ENCODE results near the gene OR13A1. TPM values are rescaled to one million over a fixed set of nuclear protein-coding genes. Genes with fewer than 3 reads are reported as not detected.
"Not testable (repeated sequence)": the region's sequence is repeated elsewhere in the genome, so short reads cannot be mapped to it uniquely, and the experiment has no call there.

Gene OR13A1
- total and polyA plus RNA-seq, 4 donors, result 0.15 to 0.31 (median 0.28) TPM; not detected in 1

DNA sequence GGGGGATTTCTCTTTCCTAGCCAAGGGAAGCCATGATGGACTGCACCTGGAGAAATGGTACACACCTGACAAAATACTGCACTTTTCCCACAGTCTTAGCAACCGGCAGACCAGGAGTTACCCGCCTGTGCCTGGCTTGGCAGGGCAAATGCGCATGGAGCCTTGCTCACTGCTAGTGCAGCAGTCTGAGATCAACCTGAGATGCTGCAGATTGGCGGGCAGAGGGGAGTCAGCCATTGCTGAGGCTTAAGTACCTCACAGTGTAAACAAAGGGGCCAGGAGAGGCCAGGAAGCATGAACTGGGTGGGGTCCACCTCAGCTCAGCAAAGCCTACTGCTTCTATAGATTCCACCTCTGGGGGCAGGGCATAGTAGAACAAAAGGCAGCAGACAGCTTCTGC, 49.4 kb downstream of the OR13A1 start:
- H3K9me3 ChIP-seq (ENCODE audit: control insufficient read depth in 4 of 4, insufficient read depth in 3 of 4, low read length in 3 of 4), result peaks cover 0 to 14% (median 0%) of the 10 kb centered on the region in 4 donors
- H3K4me3 ChIP-seq, result no peak overlapping the region
- H3K27me3 ChIP-seq (ENCODE audit: control insufficient read depth in 3 of 3, insufficient read depth in 3 of 3, low read length in 2 of 3), result no peaks in the 10 kb centered on the region
- no peaks in the 10 kb centered on the region for H3K4me1 ChIP-seq (ENCODE audit: control insufficient read depth in 5 of 5, insufficient read depth in 5 of 5, low read length in 5 of 5)
- no peak for DNase-seq
- H3K36me3 ChIP-seq (ENCODE audit: control insufficient read depth in 4 of 4, insufficient read depth in 4 of 4, low read length in 4 of 4), result no peaks in the 10 kb centered on the region
- TF ChIP-seq, protein P1, sequence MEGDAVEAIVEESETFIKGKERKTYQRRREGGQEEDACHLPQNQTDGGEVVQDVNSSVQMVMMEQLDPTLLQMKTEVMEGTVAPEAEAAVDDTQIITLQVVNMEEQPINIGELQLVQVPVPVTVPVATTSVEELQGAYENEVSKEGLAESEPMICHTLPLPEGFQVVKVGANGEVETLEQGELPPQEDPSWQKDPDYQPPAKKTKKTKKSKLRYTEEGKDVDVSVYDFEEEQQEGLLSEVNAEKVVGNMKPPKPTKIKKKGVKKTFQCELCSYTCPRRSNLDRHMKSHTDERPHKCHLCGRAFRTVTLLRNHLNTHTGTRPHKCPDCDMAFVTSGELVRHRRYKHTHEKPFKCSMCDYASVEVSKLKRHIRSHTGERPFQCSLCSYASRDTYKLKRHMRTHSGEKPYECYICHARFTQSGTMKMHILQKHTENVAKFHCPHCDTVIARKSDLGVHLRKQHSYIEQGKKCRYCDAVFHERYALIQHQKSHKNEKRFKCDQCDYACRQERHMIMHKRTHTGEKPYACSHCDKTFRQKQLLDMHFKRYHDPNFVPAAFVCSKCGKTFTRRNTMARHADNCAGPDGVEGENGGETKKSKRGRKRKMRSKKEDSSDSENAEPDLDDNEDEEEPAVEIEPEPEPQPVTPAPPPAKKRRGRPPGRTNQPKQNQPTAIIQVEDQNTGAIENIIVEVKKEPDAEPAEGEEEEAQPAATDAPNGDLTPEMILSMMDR (IDR thresholded peaks at IDR 0.05; ENCODE audit: control extremely low read depth, extremely low read depth), result no peak
- no peak overlapping the region for H3K27ac ChIP-seq (ENCODE audit: low read depth in 1 of 2, low read length in 1 of 2)
- no peak for ATAC-seq (ENCODE audit: insufficient read depth, low FRiP score)
- 81 to 94% methylated on average over 4 of the region's 4 CpGs for WGBS, 2 donors
- H3K9ac ChIP-seq (ENCODE audit: insufficient read depth in 1 of 2, low read length in 2 of 2), result no peak overlapping the region

DNA sequence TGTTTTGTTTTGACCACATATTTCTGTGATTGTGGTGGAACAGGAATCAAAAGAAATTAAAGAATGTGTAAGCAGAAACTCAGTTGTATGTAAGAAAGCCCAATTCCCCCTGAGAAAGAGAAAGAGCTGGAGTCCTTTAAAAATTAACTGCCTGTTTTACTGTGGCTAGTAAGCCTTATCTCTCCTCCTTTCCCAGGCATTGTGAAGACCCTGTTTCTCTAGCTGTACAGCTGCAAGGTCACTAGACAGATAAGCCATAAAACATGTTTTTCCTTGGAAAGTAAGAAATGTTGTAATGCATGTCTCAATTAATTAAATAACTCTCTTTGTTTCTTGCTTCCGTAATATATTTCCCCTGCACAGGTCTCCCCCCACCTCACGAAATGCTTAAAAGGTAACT, 53.5 kb downstream of the OR13A1 start:
- DNase-seq (no peak), ATAC-seq (ENCODE audit: insufficient read depth, low FRiP score) (no peak)
- Histone ChIP-seq H3K36me3 (ENCODE audit: control insufficient read depth in 4 of 4, insufficient read depth in 4 of 4, low read length in 4 of 4) (no peaks in the 10 kb centered on the region), H3K27me3 (ENCODE audit: control insufficient read depth in 3 of 3, insufficient read depth in 3 of 3, low read length in 2 of 3) (no peaks in the 10 kb centered on the region), H3K9me3 (ENCODE audit: control insufficient read depth in 4 of 4, insufficient read depth in 3 of 4, low read length in 3 of 4) (peaks cover 0 to 14% (median 0%) of the 10 kb centered on the region in 4 donors), H3K27ac (ENCODE audit: low read depth in 1 of 2, low read length in 1 of 2) (no peak overlapping the region), H3K4me1 (ENCODE audit: control insufficient read depth in 5 of 5, insufficient read depth in 5 of 5, low read length in 5 of 5) (no peaks in the 10 kb centered on the region), H3K9ac (ENCODE audit: insufficient read depth in 1 of 2, low read length in 2 of 2) (no peak overlapping the region), H3K4me3 (no peak overlapping the region)
- 63 to 82% methylated on average over 2 of the region's 2 CpGs for WGBS, 2 donors
- TF ChIP-seq, protein P1 (IDR thresholded peaks at IDR 0.05; ENCODE audit: control extremely low read depth, extremely low read depth), result no peak

DNA sequence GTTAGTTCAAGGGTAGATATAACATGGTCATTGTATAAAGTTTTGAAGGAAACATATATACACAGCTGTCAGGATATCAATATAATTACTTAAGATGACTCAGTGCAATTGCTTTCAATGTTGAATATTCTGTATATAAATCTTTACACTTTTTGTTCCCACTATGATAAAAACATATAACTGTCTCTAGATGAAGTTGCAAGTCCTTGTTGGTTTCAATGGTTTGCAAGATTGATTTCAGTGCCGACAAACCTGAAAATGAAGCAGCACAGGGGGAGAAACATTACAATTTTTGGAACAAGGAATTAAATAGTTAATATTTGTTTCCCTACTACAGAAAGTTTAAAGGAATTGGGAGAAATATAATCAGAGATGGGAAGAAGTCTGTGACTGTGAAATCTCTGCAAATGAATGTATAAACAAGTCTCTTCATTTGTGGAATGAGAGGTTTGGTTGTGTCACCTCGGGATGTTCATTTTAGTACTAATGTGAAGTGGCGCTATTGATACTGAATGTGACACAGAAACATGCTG, 54.1 kb downstream of the OR13A1 start:
- Histone ChIP-seq H3K9ac (ENCODE audit: insufficient read depth in 1 of 2, low read length in 2 of 2) (no peak overlapping the region), H3K4me3 (no peak overlapping the region)
- 79 to 96% methylated on average over 3 of the region's 3 CpGs for WGBS, 2 donors

DNA sequence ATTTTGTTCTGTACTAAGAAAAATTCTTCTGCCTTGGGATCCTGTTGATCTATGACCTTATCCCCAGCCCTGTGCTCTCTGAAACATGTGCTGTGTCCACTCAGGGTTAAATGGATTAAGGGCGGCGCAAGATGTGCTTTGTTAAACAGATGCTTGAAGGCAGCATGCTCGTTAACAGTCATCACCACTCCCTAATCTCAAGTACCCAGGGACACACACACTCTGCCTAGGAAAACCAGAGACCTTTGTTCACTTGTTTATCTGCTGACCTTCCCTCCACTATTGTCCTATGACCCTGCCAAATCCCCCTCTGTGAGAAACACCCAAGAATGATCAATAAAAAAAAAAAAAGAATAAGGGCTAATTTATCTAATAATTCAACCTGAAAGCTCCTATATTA, 54.8 kb downstream of the OR13A1 start:
- not testable (repeated sequence) for ATAC-seq (ENCODE audit: insufficient read depth, low FRiP score); H3K27me3 ChIP-seq (ENCODE audit: control insufficient read depth in 3 of 3, insufficient read depth in 3 of 3, low read length in 2 of 3); H3K4me3 ChIP-seq; H3K4me1 ChIP-seq (ENCODE audit: control insufficient read depth in 5 of 5, insufficient read depth in 5 of 5, low read length in 5 of 5); H3K9ac ChIP-seq (ENCODE audit: insufficient read depth in 1 of 2, low read length in 2 of 2); H3K27ac ChIP-seq (ENCODE audit: low read depth in 1 of 2, low read length in 1 of 2); H3K9me3 ChIP-seq (ENCODE audit: control insufficient read depth in 4 of 4, insufficient read depth in 3 of 4, low read length in 3 of 4); DNase-seq; H3K36me3 ChIP-seq (ENCODE audit: control insufficient read depth in 4 of 4, insufficient read depth in 4 of 4, low read length in 4 of 4)
- 73% methylated on average over 3 of the region's 3 CpGs for WGBS, 2 donors

More for the DNA sequence above, 54.1 kb downstream of the OR13A1 start:
- Histone ChIP-seq H3K27ac (ENCODE audit: low read depth in 1 of 2, low read length in 1 of 2) (no peak overlapping the region), H3K4me1 (ENCODE audit: control insufficient read depth in 5 of 5, insufficient read depth in 5 of 5, low read length in 5 of 5) (no peaks in the 10 kb centered on the region), H3K36me3 (ENCODE audit: control insufficient read depth in 4 of 4, insufficient read depth in 4 of 4, low read length in 4 of 4) (no peaks in the 10 kb centered on the region), H3K9me3 (ENCODE audit: control insufficient read depth in 4 of 4, insufficient read depth in 3 of 4, low read length in 3 of 4) (peaks cover 0 to 14% (median 0%) of the 10 kb centered on the region in 4 donors), H3K27me3 (ENCODE audit: control insufficient read depth in 3 of 3, insufficient read depth in 3 of 3, low read length in 2 of 3) (no peaks in the 10 kb centered on the region)
- DNase-seq (no peak), ATAC-seq (ENCODE audit: insufficient read depth, low FRiP score) (no peak)
- TF ChIP-seq, protein P1 (IDR thresholded peaks at IDR 0.05; ENCODE audit: control extremely low read depth, extremely low read depth), result no peak

DNA sequence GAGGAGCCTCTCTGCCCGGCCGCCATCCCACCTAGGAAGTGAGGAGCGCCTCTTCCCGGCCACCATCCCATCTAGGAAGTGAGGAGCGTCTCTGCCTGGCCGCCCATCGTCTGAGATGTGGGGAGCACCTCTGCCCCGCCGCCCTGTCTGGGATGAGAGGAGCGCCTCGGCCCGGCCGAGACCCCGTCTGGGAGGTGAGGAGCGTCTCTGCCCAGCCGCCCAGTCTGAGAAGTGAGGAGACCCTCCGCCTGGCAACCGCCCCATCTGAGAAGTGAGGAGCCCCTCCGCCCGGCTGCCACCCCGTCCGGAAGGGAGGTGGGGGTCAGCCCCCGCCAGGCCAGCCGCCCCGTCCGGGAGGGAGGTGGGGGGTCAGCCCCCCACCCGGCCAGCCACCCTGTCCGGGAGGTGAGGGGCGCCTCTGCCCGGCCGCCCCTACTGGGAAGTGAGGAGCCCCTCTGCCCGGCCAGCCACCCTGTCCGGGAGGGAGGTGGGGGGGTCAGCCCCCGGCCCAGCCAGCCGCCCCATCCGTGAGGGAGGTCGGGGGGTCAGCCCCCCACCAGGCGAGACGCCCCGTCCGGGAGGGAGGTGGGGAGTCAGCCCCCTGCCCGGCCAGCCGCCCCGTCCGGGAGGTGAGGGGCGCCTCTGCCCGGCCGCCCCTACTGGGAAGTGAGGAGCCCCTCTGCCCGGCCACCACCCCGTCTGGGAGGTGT, 55.5 kb downstream of the OR13A1 start:
- not testable (repeated sequence) for H3K4me3 ChIP-seq; H3K27me3 ChIP-seq (ENCODE audit: control insufficient read depth in 3 of 3, insufficient read depth in 3 of 3, low read length in 2 of 3); H3K36me3 ChIP-seq (ENCODE audit: control insufficient read depth in 4 of 4, insufficient read depth in 4 of 4, low read length in 4 of 4); DNase-seq; H3K9me3 ChIP-seq (ENCODE audit: control insufficient read depth in 4 of 4, insufficient read depth in 3 of 4, low read length in 3 of 4); ATAC-seq (ENCODE audit: insufficient read depth, low FRiP score); H3K27ac ChIP-seq (ENCODE audit: low read depth in 1 of 2, low read length in 1 of 2); H3K4me1 ChIP-seq (ENCODE audit: control insufficient read depth in 5 of 5, insufficient read depth in 5 of 5, low read length in 5 of 5); H3K9ac ChIP-seq (ENCODE audit: insufficient read depth in 1 of 2, low read length in 2 of 2)
- WGBS, 2 donors, result 85 to 88% methylated on average over 17 to 43 of the region's 50 CpGs

Data from lung (tissue), 12 donors.